CMK (cell line): ENCODE data around the gene GHR.
"Not testable (repeated sequence)": the region's sequence is repeated elsewhere in the genome, so short reads cannot be mapped to it uniquely, and the experiment has no call there.

Source experiments
- DNase-seq: peaks from one replicate; pipeline ENCODE4 v3.0.0-alpha.2; 2010; ENCODE audit warnings: low read depth

GHR gene

DNA sequence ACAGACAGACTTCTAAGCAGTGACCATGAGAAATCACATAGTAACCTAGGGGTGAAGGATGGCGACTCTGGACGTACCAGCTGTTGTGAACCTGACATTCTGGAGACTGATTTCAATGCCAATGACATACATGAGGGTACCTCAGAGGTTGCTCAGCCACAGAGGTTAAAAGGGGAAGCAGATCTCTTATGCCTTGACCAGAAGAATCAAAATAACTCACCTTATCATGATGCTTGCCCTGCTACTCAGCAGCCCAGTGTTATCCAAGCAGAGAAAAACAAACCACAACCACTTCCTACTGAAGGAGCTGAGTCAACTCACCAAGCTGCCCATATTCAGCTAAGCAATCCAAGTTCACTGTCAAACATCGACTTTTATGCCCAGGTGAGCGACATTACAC is 295.4 kb downstream of the GHR start:
- DNase-seq = no peak

DNA sequence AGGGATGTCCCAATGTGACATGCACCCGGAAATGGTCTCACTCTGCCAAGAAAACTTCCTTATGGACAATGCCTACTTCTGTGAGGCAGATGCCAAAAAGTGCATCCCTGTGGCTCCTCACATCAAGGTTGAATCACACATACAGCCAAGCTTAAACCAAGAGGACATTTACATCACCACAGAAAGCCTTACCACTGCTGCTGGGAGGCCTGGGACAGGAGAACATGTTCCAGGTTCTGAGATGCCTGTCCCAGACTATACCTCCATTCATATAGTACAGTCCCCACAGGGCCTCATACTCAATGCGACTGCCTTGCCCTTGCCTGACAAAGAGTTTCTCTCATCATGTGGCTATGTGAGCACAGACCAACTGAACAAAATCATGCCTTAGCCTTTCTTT is 295.8 kb downstream of the GHR start:
- DNase-seq = no peak

- DNase-seq = no peak
Observed at GRCh38 chr5:42720251-42720650, 297.0 kb downstream of the GHR start.

DNA sequence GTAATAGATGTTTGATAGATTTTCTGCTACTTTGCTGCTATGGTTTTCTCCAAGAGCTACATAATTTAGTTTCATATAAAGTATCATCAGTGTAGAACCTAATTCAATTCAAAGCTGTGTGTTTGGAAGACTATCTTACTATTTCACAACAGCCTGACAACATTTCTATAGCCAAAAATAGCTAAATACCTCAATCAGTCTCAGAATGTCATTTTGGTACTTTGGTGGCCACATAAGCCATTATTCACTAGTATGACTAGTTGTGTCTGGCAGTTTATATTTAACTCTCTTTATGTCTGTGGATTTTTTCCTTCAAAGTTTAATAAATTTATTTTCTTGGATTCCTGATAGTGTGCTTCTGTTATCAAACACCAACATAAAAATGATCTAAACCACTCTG is 298.2 kb downstream of the GHR start:
- no peak for DNase-seq

DNA sequence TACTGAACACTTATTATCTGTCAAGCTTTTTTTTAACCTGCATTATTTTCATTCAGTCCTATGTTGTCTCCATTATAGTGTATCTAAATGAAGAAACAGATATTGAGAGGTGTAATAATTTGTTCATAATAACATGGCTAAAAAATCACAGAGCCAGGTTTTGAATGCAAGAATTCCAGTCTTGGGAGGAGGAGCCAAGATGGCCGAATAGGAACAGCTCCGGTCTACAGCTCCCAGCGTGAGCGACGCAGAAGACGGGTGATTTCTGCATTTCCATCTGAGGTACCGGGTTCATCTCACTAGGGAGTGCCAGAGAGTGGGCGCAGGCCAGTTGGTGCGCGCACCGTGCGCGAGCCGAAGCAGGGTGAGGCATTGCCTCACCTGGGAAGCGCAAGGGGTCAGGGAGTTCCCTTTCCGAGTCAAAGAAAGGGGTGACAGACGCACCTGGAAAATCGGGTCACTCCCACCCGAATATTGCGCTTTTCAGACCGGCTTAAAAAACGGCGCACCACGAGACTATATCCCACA is 311.4 kb downstream of the GHR start:
- not testable (repeated sequence) for DNase-seq

DNA sequence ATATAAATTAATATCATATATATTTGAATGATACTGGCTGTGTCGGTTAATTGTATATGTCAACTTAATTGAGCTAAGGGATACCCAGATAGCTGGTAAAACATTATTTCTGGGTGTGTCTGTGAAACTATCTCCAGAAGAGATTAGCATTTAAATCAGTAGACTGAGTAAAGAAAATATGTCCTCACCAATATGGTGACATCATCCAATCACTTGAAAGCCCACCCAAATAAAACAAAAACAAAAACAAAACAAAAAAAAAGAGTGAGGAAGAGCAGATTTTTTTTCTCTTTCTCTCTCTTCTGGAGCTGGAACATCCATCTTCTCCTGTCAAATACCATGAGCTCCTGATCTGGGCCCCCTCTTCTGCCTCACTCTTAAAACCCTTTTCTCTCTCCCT is 317.7 kb downstream of the GHR start:
- DNase-seq = no peak

DNA sequence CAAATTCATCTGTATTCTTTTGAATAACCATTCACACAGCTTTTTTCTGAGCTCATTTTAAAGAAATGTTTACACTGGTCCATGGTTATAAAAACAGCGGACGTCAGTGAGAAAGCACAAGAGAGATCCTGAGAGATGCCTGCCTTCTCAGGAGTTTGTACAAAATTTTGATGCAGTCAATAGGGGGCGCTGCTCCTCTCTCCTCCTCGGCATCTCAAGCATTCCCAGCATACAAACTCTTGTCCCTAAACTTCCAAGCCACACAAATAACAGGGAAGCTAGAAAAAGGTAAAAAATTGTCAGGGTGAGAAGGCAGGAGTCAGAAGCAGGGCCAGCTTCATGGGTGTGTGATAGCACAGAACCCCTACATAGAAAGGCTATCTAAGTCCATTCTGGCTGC is 322.2 kb downstream of the GHR start:
- DNase-seq = no peak

- DNase-seq = no peak
Observed at GRCh38 chr5:42745856-42746255, 322.6 kb downstream of the GHR start.

DNA sequence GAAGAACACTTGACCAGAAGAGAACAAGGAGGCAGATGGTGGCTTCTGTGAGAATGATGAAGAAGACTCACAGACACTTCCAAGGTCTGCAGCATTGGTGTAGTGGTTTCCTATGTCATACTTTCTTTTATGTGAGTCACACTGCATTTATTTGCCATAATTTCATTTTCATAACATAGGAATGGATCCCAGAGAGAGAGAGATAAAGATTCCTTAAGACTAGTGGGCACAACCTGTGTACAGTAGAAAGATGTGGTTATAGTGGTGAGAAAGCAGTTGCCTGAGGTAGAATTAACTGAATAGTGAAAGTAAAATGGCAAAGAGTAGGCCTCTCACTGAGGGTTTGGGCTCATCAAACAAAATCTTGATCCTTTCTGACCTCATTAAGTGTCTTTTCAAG is 325.8 kb downstream of the GHR start:
- DNase-seq = no peak

DNA sequence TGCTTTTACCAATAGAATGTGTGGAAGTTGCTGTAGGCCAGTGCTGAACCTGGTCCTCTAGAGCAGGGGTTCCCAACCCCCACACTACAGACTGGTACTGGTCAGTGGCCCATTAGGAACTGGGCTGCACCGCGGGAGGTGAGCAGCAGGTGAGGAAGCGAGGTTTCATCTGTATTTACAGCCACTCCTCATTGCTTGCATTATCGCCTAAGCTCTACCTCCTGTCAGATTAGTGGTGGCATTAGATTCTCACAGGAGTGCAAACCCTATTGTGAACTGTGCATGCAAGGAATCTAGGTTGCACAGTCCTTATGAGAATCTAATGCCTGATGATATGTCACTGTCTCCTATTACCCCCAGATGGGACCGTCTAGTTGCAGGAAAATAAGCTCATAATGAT is 327.3 kb downstream of the GHR start:
- no peak for DNase-seq

- no peak for DNase-seq
Observed at GRCh38 chr5:42751044-42751443, 327.8 kb downstream of the GHR start.

DNA sequence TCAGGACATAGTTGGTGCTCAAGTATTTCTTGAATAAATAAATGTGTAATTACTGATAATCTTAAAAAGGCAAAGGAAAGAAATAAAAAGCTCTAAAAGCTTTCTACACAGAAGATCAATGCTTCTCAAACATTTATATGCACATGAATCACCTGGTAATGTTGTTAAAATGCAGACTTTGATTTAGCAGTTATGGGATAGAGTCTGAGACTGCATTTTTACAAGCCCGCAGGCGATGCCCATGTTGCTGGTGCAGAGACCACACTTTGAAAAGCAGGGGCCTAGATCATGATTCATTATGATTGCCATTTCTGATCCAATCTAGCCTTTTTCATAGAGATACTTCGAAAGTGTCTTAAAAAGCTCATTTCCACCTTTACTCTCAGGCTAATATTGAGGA is 329.9 kb downstream of the GHR start:
- no peak for DNase-seq

GRCh38 chr5:42756606-42757601 is 333.7 kb downstream of the GHR start, which contains the start of gene CCDC152:
TSS of gene CCDC152 (plus strand) at chr5:42756818. CDS start at chr5:42759122, 2,304 bp downstream.
- no peak for DNase-seq

GRCh38 chr5:42759456-42759855 is 336.2 kb downstream of the GHR start:
- DNase-seq = no peak

- DNase-seq = no peak
Observed at GRCh38 chr5:42760426-42760825, 337.2 kb downstream of the GHR start.

GRCh38 chr5:42761791-42762190 is 338.6 kb downstream of the GHR start:
- DNase-seq = no peak

- no peak for DNase-seq
Observed at GRCh38 chr5:42767491-42768105, 344.4 kb downstream of the GHR start.

GRCh38 chr5:42768106-42768504 is 344.9 kb downstream of the GHR start:
- no peak for DNase-seq

DNA sequence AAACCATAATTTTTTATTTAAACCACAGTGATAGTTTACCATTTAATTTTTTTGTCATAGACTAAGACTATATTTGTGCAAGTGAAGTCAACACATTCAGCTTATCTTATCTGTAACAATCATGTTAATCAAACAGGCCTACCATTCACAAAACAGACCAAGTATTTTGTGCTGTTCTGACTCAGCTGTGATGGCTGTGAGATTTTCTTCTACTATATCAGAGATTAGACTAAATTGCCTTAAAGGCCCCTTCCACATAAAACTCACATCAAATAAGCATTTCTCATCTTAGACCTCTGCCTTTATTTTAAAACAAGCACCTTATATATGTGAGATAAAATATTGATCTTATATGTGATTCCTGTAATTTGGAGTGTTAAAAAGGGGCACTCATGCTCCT is 346.8 kb downstream of the GHR start:
- DNase-seq = no peak
